Ramos (cell line): Measurements from ENCODE around the gene BOLA1.
"Not testable (repeated sequence)": the region's sequence is repeated elsewhere in the genome, so short reads cannot be mapped to it uniquely, and the experiment has no call there.

Source experiments
- in situ Hi-C: fragments of 300-500 bp; cut with MboI; formaldehyde crosslinking; loops from one replicate; pipeline ENCODE4 v1.14.3; 2022; ENCODE audit warnings: low sequenced_read_pairs; ENCODE audit not compliant: unreplicated experiment

BOLA1 gene

DNA sequence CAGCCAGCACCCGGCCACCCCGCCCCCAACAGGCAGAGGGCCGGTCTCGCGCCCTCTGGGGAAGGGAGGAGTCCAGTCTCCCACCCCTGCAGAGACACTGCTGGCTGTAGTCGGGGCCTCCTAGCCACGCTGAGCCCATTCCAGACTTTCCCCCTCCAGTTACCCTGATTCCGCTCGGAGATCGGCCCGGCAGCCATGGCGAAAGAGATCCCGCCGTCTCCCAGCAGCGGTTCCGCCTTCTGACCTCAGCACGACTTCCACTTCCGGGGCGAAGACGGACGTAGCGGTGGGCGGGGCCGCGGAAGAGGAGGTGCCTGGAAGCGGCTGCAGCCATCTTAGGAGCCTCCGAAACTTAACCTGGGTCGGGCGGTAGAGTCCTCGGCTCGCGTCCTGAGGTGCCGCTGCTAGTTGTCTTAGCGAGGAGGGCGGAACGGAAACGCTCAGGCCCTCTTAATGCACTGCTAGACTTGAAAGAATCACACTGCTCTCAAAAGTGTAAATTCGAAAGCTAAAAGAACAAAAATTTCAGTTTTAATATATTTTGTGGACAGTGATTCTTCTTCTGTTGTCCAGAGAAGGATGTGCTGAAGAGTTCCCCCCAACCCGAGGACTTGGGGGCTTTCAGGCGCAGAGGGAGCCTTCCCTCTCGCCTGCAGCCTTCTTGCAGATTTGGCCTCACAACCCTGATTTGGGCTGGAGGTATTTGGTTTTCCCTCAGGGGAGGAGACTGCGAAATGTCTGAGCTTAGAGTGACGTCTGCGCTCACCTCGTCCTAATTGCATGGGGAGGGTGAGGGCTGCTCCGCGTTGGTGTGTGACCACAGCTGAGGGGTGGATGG lies 28.4 kb downstream of the BOLA1 start, which contains the start of gene SF3B4:
SF3B4 (minus strand) TSS at position 241 of the 838 bp plus-strand sequence; CDS start at position 197, 44 bp downstream.
- in situ Hi-C loops = no loop called here

DNA sequence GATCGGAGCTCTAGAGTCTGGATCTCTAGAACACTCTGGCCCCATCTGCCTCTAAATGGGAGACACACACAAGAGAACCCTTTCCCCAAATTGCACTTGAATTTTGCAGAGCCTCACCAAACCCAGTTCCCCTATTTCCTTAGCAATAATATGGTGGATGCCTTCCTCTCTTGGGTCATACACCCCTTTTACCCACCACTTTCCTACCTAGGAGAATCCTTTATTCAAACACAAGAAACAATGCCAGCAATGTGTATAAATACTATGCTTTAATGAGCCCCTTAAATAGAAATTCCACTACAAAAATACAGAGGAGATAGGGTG lies 29.0 kb downstream of the BOLA1 start:
- in situ Hi-C loops = no loop called here

DNA sequence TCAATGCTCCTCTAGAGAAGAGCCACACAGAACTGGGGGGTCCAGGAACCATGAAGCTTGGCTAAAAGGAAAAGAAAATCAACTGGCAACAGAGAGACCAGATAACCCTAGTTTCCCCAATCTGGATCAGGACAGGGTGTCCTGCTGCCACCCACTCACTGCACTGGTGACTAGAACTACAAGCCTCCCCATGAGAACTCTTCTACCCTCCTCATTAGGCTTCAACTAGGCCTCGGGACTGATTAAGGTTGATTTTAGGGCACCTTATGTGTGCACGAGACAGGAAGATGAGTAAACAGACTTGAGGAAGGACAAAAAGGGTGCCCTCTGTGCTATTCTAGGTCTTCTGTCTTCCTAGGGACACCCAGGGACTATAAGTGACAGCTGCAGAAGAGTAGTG lies 30.5 kb downstream of the BOLA1 start:
- in situ Hi-C loops = no loop called here

DNA sequence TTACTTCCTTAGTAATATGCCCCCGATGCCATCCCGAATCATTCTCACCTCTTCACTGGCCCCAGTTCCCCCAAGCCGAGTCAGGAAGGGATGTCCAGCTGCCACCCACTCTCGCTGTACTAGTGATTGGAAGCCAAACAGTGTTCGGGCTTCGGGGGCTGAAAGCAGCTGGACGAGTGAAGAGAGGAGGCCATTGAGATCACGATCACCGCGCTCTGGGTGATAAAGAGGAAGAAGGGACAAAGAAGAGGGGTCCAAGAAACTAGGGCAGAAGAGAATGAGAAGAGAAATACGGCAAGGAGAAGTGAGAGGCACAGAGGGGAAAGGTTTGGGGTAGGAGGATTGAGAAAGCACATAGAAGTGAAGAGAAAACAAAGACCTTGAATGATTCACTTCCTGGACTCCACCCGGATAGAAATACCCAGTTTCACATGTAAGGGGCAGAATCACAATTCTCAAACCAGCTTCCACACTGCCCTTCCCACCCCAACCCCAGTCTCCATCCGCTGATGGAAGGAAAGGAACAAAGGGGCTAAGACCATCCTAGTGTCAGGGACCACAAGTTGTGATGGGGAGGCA lies 31.9 kb downstream of the BOLA1 start:
- in situ Hi-C loops = no loop called here

DNA sequence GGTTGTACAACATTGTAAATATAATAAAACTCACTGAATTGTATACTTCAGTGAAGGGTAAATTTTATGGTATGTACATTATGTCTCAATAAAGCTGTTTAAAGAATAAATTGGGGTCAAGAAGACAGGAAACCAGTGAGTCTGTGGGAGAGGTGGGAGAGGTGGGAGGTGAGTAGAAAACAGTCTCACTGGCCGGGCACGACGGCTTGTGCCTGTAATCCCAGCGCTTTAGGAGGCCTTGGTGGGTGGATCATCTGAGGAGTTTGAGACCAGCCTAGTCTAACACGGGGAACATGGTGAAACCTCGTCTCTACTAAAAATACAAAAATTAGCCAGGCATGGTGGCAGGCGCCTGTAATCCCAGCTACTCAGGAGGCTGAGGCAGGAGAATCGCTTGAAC lies 33.1 kb downstream of the BOLA1 start:
- in situ Hi-C loops = no loop called here

DNA sequence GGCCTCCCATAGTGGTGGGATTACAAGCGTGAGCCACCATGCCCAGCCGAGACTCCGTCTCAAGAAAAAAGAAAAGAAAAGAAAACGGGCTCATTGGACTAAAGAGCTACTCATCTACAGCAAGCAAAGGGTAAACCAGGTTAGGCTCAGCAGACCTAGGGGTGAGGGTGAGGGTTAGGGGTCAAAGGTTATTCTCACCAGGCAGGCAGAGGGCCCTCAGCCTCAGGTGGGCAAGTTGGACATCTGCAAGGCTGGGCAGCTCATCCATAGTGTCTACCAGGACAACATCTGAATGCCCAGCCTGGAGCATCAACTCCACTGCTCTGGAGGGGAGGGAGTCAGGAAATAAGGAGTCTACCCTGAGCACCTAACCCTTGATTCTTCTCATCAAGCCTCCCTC lies 33.8 kb downstream of the BOLA1 start:
- in situ Hi-C loops = no loop called here

DNA sequence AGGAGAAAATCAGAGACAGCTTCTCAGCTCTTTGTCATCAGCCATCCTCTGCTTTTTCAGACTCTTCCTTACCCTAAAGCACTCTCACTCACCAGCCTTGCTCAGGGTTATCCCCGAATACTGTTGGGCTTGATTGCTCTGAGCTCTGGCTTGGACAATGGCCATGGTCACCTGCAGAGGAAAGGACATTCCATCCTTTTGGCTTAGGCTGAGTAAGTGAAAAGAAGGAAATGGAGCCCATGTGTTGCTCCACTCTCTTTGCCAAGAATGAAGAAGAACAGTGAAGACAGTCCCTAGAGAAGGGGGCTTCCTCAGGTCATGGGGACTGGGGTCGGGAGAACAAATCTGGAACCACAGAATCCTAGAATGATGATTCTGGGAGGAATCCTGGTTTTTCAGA lies 35.0 kb downstream of the BOLA1 start:
- in situ Hi-C loops = no loop called here

DNA sequence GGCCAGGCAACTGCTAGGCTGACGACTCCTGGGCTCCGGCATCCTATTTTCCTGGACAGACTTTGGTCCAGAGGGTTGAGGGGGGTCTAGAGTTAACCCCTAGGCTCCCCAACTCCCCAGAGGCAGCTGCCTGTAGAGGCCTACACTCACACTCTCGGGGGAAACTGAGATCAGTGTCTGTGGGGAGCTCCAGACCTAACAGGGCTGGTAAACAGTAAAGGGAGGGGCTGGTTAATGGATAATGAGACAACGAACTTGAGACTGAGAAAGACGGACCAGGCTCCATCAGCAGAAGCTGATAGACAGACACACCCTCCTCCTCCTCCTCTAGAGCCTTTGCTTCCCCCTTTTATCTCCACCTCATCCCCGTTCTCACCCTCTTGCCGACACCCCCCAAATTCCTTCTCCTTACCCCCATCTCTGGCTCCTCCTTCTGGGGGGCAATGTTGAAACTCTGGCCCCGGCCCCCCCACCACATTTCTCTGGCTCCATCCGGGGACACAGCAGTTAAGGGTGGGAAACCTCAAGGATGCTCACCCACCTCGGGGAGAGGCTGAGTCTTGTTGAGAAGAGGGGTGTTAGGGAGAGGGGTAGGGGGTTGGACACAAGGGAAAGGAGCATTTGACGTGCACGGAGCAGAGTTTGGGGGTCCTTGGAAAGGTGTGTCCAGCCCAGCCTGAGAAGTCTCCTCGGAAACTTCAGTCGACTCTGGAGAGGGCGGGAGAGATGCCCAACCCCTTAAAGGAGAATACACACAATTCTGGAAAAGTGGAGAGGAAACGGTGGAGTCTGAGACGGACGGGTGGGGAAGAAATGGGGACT lies 37.0 kb downstream of the BOLA1 start, which contains the start of gene MTMR11:
MTMR11 (minus strand) TSS at position 710 of the 822 bp plus-strand sequence; CDS start at position 478, 232 bp downstream.
- in situ Hi-C loops = no loop called here

DNA sequence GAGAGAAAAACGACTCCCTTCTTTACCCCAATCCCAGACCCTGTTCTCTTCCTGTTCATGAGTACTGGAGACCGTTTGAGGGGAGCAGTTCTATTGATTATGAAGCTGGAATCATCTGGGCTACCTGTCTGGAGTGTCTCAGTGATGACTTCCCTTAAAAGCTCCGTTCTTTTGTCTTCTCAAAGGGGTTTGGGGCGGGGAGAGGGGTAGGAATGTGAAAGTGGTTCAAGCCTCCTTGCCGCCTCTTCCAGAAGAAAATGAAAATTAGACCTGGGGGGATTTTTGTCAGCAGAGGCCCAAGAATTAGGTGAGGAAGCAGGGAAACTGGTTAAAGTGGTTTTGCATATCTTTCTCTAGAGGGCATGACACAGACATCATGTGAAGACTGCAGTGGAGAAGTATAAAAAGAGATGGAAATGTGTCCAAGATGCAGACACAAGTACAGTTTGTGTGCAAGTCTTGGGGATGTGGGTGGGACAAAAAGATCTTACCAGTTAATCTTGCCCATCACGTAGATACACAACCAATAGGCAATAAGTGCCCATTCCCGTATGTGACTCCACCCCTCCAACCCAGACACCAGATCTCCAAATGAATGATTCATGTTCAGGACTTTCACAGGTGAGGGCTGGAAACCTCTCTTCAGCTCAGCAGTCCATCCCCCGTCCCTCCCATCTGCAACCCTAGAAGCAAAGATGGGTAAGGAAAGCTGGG lies 37.8 kb downstream of the BOLA1 start:
- in situ Hi-C loops = no loop called here

DNA sequence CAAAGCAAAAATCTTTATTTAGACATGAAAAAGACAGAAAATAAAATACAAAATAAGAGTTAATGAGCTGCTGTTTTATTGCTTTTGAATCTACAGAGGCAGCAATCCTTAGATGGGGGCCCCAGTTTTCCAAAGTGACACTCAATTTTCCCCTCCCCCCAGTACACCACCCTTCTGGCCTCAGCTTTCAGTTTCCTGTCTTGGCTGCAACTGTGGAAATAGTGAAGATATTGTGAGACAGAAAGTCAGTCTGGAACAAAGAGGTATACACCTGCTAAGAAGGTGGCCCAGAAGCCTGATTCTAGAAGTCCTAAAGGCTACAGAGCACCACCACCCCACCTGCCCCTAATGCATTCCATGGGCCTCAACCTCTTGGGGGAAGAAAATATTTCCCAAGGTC lies 38.4 kb downstream of the BOLA1 start:
- in situ Hi-C loops = no loop called here

DNA sequence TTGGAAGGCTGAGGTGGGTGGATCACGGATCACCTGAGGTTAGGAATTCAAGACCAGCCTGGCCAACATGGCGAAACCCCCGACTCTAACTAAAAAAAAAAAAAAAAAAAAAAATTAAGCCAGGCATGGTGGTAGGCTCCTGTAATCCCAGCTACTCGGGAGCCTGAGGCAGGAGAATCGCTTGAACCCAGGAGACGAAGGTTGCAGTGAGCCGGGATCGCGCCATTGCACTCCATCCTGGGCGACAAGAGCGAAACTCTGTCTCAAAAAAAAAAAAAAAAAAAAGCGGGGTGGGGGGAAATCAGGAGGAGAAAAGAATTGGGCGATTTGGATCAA lies 39.3 kb downstream of the BOLA1 start:
- in situ Hi-C loops = not testable (repeated sequence)

DNA sequence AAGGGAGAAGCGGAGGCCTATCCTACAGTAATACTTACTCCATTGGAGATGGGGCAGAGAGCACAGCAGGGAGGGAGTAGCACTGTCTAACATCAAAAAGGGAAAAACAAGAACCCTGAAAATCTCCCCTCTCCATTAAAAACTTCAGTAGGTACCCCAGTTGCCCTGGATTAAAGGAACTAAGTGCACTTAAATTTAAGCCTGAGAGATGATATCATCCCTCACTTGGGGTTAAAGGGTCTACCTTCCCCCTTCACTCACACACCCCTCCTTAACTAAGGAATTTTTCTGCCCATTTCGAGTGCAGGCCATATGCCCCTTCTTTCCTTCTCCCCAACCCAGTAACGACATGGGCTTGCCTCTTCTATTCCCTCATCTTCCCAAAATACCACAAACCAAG lies 41.1 kb downstream of the BOLA1 start:
- in situ Hi-C loops = no loop called here

DNA sequence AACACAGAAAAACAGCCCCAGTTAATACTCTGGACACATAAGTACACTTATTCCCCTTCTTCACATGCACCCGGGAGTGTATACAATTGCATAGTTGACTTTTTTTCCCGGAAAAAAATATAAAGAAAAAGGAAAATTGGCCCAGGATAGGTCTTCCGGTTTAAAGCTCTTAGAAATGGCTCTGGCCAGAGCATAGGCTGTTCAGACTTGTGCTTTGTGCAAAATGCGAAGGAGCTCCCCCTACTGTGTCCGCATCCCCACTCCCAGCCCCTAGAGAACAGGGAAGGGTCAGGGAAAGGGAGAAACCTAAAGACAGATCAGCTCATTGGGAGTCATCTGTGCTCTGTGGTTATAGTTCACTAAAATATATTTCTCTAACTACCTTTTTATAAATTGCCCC lies 42.8 kb downstream of the BOLA1 start:
- in situ Hi-C loops = no loop called here

DNA sequence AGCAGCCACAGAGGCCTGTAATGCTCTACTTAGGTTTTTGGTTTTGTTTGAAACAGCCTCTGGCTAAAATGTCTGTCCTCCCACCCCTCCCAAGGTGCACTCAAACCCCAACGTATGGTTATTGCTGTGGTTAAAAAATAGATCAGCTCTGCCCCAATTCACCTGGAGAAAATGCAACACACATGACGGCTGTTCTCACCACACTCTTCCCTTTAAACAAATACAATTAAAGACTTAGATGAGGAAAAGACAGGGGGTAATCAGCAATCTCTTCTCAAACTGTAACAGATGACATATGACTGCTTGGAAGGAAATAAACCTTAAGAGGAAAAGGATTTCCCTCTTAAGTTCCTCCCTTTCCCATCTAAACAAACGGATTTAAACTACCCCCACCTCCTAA lies 43.5 kb downstream of the BOLA1 start:
- in situ Hi-C loops = no loop called here

DNA sequence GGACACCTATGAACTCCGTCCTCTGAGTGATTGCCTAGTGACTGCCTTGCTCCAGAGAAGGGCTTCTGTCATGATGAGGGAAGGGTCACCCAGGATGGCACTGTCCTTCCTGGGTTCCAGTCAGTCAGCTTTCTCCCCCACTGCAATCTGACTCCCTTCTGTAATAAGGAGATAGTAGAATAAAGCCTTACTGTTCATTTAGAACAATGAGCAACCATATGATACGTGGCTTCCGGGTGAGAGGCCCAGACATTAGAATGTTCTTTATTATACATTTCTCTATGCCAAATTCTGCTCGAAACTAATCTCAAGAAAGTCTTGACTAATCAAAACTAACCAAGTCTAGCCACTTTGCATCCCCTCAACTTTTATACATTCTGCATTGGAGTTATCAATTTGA lies 45.8 kb downstream of the BOLA1 start:
- in situ Hi-C loops = no loop called here

DNA sequence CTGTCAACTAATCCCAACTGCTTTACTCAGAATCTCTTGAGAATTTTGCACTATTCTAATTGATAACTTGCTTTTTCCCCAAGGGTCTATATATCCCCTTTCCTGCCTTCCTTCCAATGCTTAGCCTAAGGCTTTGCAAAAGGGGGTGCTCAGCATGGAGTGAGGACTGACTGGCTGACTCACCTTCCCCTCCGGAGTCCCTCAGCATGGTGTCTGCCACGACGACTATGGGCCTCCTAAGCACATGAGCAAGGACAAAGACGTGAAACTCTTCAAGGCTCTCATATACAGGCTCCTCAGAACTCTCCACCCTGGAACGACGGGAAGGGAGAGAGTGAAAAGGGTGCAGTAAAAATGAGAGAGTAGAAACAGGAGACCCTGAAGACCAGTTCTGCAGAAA lies 50.5 kb downstream of the BOLA1 start:
- in situ Hi-C loops = no loop called here
